H1 (cell line): ENCODE results near the gene COL27A1. TPM values are rescaled to one million over a fixed set of nuclear protein-coding genes. Genes with fewer than 3 reads are reported as not detected.

Experiments
- CBX8 ChIP-seq: fragments of 300-800, 300-1000 bp; sonication (generic); IDR thresholded peaks from 2 replicates; pipeline ENCODE4 v1.7.1; 2016; ENCODE audit warnings: low read depth, low read length, borderline replicate concordance
- CHD1 ChIP-seq: IDR thresholded peaks from 2 replicates; pipeline ENCODE4 v1.6.1; 2012; ENCODE audit warnings: low read depth, low read length, improper control_type of control experiment
- FOSL1 ChIP-seq: IDR thresholded peaks from 2 replicates; pipeline ENCODE4 v1.6.1; 2011; ENCODE audit warnings: mild to moderate bottlenecking, low read depth, low read length, moderate library complexity; ENCODE audit not compliant: insufficient read depth
- NANOG ChIP-seq: IDR thresholded peaks from 2 replicates; pipeline ENCODE4 v1.6.1; 2011; ENCODE audit warnings: low read length, low read depth, mild to moderate bottlenecking, inconsistent platforms; ENCODE audit not compliant: insufficient read depth, poor library complexity, severe bottlenecking
- SP2 ChIP-seq: IDR thresholded peaks from 2 replicates; pipeline ENCODE4 v1.6.1; 2012; ENCODE audit warnings: mild to moderate bottlenecking, low read length, inconsistent platforms
- TCF12 ChIP-seq: IDR thresholded peaks from 2 replicates; pipeline ENCODE4 v1.6.1; 2011; ENCODE audit warnings: low read depth, mild to moderate bottlenecking, low read length
- polyA plus RNA-seq, 7 experiments: library from polyadenylated mRNA; depleted of rRNA in 3 of 7; stranded (reverse) in 5 of 7; unstranded in 2 of 7; fragments of >200 nt in 5 of 7; fragments of 200-250 nt in 2 of 7; gene quantifications; 1 replicate in 5 of 7; 2 replicates in 1 of 7; 4 replicates in 1 of 7; pipeline versions ENCODE4 v1.2.1 to v1.2.3, GENCODE V29; 2011 to 2013; ENCODE audit warnings: missing spikeins in 2 of 7, mixed read lengths in 2 of 7
- total RNA-seq: library from RNA; stranded (reverse); fragmentation: NEBNext Ultra II Directional; extraction: Animal tissue kit (Norgen Biotek cat#: 25700); gene quantifications from 2 replicates; pipeline ENCODE4 v1.2.1, GENCODE V29; 2021
- TF ChIP-seq, protein P1 (sequence below): fragments of 300-600 bp; sonication (generic); IDR thresholded peaks from 2 replicates; pipeline ENCODE4 v1.7.1; 2012; ENCODE audit warnings: low read length, moderate library complexity, mild to moderate bottlenecking, inconsistent platforms; ENCODE audit not compliant: insufficient replicate concordance

COL27A1 gene
- total and polyA plus RNA-seq, 2 of the 8 experiments (the other 6 are each of a cell fraction or from before 2014, with no cell fraction given), result 15.1 to 22.8 TPM

DNA sequence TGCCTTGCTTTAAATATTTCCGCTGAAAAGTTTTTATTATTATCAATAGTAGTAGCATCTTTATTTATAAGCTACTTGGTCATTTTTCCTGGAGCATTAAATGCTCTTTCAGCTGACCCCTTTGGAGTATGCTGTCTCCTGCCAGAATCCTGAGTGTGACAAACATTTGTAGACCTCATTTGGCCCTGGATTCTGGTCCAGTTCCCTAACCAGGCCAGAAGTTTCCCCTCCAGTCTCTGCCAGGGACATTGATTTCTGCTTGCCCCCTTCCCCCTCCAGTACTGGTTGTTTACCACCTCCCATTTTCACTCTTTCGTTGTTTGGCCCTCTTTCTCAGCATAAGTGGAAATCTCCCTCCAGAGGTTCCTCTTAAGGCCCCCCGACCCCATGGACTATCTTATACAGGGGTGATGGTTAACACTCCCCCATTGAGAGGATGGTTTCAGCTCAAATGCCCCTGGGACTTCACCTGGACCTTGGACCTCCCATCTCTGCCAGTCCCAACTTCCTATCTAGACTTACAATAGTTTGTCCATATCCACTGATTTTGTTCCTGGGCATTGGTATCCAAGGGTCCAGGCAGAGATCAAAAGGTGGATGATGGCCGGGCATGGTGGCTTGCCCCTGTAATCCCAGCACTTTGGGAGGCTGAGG is 24.6 kb upstream of the COL27A1 start (continued):
- TF ChIP-seq, protein P1, sequence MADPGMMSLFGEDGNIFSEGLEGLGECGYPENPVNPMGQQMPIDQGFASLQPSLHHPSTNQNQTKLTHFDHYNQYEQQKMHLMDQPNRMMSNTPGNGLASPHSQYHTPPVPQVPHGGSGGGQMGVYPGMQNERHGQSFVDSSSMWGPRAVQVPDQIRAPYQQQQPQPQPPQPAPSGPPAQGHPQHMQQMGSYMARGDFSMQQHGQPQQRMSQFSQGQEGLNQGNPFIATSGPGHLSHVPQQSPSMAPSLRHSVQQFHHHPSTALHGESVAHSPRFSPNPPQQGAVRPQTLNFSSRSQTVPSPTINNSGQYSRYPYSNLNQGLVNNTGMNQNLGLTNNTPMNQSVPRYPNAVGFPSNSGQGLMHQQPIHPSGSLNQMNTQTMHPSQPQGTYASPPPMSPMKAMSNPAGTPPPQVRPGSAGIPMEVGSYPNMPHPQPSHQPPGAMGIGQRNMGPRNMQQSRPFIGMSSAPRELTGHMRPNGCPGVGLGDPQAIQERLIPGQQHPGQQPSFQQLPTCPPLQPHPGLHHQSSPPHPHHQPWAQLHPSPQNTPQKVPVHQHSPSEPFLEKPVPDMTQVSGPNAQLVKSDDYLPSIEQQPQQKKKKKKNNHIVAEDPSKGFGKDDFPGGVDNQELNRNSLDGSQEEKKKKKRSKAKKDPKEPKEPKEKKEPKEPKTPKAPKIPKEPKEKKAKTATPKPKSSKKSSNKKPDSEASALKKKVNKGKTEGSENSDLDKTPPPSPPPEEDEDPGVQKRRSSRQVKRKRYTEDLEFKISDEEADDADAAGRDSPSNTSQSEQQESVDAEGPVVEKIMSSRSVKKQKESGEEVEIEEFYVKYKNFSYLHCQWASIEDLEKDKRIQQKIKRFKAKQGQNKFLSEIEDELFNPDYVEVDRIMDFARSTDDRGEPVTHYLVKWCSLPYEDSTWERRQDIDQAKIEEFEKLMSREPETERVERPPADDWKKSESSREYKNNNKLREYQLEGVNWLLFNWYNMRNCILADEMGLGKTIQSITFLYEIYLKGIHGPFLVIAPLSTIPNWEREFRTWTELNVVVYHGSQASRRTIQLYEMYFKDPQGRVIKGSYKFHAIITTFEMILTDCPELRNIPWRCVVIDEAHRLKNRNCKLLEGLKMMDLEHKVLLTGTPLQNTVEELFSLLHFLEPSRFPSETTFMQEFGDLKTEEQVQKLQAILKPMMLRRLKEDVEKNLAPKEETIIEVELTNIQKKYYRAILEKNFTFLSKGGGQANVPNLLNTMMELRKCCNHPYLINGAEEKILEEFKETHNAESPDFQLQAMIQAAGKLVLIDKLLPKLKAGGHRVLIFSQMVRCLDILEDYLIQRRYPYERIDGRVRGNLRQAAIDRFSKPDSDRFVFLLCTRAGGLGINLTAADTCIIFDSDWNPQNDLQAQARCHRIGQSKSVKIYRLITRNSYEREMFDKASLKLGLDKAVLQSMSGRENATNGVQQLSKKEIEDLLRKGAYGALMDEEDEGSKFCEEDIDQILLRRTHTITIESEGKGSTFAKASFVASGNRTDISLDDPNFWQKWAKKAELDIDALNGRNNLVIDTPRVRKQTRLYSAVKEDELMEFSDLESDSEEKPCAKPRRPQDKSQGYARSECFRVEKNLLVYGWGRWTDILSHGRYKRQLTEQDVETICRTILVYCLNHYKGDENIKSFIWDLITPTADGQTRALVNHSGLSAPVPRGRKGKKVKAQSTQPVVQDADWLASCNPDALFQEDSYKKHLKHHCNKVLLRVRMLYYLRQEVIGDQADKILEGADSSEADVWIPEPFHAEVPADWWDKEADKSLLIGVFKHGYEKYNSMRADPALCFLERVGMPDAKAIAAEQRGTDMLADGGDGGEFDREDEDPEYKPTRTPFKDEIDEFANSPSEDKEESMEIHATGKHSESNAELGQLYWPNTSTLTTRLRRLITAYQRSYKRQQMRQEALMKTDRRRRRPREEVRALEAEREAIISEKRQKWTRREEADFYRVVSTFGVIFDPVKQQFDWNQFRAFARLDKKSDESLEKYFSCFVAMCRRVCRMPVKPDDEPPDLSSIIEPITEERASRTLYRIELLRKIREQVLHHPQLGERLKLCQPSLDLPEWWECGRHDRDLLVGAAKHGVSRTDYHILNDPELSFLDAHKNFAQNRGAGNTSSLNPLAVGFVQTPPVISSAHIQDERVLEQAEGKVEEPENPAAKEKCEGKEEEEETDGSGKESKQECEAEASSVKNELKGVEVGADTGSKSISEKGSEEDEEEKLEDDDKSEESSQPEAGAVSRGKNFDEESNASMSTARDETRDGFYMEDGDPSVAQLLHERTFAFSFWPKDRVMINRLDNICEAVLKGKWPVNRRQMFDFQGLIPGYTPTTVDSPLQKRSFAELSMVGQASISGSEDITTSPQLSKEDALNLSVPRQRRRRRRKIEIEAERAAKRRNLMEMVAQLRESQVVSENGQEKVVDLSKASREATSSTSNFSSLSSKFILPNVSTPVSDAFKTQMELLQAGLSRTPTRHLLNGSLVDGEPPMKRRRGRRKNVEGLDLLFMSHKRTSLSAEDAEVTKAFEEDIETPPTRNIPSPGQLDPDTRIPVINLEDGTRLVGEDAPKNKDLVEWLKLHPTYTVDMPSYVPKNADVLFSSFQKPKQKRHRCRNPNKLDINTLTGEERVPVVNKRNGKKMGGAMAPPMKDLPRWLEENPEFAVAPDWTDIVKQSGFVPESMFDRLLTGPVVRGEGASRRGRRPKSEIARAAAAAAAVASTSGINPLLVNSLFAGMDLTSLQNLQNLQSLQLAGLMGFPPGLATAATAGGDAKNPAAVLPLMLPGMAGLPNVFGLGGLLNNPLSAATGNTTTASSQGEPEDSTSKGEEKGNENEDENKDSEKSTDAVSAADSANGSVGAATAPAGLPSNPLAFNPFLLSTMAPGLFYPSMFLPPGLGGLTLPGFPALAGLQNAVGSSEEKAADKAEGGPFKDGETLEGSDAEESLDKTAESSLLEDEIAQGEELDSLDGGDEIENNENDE, result no peak
- no peak for TF ChIP-seq TCF12
- no peak for TF ChIP-seq FOSL1
- TF ChIP-seq NANOG, result no peak
- no peak for TF ChIP-seq CHD1
- TF ChIP-seq CBX8, result no peak
- TF ChIP-seq SP2, result no peak
